Frontal cortex (tissue), 4 donors: ENCODE data around the gene STAB2. TPM values are rescaled to one million over a fixed set of nuclear protein-coding genes. Genes with fewer than 3 reads are reported as not detected.
A peak's percentile ranks its signal among the peaks of the same experiment; 100 is the strongest.

ENCODE experiments used
- DNase-seq, 2 donors: peaks; one replicate each; pipeline ENCODE4 v3.0.0; 2012; ENCODE audit warnings: low spot score in 2 of 2
- FAIRE-seq: peaks from 2 replicates; lab custom pipeline; 2012; peaks lifted over from hg19 to GRCh38; lab: Jason Lieb, UNC
- total RNA-seq: library from RNA; depleted of rRNA; stranded (reverse); fragments of >200 nt; gene quantifications from one replicate; pipeline ENCODE4 v1.2.3, GENCODE V29; 2014
- donor health status: control.
- donor health status: control.
- donor health status: control.

STAB2 gene
- total RNA-seq, 1 donor from 2014 or later, result not detected

DNA sequence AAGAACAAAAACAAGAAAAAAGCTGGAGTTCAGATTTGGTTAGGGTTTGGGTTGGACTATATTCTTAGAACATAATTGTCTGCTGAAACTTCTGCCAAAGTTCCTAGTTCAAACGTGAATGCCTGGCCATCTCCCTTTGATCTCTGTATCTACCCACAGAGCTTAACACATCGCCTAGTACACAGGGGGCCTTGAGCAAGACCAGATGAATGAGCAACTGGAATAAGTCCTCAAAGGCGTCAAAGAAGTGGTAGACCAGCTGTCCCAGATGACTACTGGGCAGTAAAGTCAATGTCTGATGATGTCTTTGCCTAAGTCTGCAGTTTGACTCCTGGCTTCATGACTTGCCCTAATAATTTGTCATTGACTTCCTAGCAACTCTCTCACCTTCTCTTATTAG is 13.9 kb upstream of the STAB2 start:
- no peak for DNase-seq
- no peak for FAIRE-seq

DNA sequence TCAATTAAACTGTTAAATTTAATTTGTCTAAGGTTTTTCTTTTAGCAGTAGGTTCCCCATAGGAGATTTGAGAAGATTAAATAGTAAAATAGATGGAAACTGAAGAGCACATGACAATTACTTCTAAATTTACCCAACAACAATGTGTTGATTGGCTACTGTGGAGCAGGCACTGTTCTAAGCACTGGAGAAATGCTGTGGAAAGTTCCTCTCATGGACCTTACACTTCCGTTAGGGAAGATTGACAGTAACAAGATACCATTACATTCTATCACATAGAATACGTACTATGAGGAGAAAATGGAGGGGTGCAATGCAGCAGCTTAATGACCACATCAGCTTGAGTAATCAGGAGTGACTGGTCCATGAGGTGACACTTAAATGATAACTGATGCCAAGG is 8.1 kb upstream of the STAB2 start:
- no peak for FAIRE-seq

DNA sequence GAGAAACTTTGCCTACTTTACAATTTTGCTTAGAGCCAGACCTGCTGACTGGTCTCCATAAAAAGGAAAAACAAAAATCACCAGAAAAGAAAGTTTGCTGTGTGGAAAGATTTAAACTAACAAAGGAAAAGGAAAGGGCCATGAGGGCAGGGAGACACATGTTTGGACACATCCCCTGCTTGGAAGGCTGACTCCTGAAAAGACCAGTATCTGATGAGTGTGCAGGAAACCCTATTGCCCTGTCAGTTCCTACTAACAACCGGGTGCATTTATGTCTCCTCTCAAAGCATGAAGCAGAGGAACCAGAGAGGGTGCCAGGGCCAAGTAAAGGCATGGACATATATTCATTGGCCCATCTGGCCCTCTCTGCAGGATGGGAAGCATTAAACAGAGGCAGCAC is 7.0 kb upstream of the STAB2 start:
- no peak for FAIRE-seq
- DNase-seq, result no peak

More for the DNA sequence above, 8.1 kb upstream of the STAB2 start:
- DNase-seq, result no peak

DNA sequence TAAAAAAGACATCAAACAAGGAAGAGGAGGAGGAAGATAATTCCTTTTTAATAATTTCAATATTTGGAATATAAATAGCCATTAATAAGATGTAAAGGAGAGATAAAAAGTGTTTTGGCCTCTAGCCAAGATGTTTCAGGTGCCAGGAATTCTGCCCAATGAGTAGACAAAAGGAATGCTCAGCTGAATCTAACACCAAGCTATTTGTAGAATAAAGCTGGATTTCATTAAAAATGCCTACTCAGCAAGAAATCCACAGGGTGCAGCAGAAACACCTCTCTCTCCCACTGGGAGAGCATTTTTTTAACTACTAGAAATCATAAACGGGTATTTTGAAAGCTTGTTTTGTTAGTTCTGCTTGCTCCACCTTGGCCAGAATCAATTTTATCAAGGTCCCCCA is 4.1 kb upstream of the STAB2 start:
- FAIRE-seq (no peak), DNase-seq (no peak)

DNA sequence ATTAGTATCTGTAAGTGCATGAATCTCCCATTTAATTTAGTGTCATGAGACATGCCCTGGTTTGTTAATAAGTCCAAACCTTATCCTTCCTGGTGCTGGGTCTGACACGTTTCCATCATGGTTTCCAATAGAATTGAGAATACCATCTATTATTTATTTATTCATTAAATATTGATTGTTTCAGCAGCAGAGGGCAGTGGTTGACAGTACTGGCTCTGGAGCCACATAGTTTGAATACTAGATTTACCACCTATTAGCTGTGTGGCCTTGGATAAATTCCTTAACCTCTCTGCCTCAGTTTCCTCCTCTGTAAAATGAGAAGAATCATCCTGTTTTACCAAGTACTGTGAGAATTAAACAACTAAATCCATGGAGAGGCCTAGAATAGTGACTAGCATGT is 941 bp upstream of the STAB2 start:
- no peak for FAIRE-seq
- no peak for DNase-seq

DNA sequence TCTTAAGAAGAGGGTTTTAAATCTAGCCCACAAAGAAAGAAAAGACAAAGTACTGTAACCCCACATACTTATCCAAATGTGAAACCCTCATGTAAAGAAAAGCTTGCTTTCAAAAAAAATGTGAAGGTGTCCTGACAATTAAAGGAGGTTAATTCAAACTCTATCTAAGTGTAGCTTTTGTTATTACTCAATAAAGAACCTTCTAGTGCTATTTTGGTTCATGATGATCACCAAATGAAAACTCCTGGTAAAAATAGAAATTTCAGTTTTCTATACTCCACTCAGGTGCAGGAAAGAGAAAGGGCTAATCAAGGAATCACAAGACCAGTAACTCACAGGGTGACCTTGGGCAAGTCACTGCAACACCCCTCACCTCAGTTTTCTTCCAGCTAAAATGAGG is 1.6 kb downstream of the STAB2 start:
- DNase-seq, result no peak
- FAIRE-seq, result no peak

DNA sequence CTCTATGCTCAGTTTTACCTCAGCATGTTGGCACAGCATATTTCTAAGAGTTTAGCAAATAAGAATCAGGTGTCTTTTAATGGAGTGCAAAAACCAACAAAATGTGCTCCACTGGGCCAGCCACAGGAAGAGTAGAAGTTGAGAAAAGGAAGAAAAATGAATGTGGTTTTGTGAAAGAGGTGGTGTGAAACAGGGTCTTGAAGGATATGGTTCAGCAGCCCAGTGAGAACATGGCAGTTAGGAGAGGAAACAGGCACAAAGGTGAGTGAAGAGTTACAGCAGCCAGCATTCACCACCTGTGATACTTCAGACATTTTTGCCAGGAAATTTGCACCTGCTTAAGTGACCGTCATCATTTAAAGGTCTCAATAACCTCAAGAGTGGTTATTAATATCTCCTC is 2.4 kb downstream of the STAB2 start:
- FAIRE-seq, result no peak
- DNase-seq, result no peak

DNA sequence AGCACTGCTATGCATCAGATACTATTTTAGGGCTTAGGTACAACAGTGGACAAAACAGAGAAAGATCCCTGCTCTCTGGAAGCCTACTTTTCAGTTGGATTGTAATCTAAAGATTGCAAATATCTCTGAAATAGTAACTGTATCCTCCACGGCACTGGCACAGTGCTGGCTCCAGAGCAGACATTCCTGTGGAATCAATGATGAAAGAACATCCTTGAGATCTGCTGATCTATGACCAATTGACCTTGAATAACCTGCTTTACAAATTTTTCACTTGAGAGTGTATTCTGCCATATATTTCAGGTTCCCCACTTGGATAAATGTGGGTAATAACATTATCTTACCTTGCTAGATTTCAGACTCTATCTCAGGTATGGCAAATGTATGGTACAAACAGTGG is 3.2 kb downstream of the STAB2 start:
- FAIRE-seq (no peak), DNase-seq (no peak)

DNA sequence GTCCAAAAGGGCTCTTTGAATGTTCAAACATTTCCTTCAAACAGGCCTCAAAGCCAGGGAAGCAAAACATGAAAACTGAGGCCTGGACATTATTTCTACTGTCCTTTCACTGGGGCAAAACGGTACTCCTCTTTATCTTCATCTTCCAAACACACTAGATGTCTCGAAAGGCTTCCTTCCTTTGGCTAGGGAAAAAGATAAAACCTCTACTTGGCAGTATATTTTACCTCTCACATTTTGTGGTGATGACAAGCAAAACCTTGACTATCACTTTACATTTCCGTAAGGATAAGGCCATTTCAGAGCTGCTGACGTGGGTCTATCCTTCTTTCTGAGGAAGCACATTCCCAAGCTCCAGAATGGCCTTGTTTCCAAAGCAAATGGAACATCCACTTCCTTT is 9.9 kb downstream of the STAB2 start:
- no peak for DNase-seq
- no peak for FAIRE-seq

DNA sequence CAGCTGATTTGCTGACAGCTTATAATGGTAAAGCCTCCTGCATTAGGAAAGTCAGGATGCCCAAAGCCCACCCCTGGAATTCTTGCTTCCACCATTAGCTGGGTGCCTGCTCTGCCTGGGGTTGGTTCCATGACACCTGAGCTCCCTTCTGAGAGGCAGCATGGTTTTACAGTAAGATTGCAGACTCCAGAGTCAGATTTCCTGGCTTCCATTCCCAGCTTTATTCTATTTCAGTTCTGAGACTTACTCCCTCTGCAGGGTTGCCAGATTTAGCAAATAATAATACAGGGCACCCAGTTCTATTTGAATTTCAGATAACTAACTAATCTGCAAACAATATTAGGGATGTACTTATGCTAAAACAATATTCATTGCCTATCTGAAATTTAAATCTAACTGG is 12.2 kb downstream of the STAB2 start:
- FAIRE-seq (no peak), DNase-seq (no peak)

DNA sequence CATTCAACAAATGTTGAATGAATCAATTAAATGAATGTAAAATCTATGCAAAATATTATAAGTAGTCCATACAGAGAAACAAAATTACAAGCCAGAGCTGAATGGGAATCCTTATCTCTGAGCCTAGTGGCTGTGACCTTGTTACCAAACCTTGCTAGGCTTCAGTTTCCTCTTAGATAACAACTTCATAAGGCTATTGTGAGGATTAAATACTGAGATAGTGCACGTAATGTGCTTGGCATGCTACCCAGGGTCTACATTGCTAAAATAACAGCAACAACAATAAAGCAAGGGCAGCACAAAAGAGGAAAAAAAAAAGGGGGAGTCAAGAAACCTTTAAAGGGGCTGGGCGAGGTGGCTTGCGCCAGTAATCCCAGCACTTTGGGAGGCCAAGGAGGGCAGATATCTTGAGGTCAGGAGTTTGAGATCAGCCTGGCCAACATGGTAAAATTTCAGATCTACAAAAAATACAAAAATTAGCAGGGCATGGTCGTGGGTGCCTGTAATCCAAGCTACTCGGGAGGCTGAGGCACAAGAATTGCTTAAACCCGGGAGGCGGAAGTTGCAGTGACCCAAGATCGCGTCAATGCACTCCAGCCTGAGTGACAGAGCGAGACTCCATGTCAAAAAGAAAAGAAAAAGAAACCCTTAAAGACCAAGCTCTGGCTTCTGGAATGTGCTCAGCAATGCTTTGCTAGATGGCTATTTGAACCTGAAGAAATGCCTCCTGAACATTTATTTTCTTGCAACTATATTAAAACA is 14.1 kb downstream of the STAB2 start:
- no peak for FAIRE-seq
- DNase-seq, result no peak

DNA sequence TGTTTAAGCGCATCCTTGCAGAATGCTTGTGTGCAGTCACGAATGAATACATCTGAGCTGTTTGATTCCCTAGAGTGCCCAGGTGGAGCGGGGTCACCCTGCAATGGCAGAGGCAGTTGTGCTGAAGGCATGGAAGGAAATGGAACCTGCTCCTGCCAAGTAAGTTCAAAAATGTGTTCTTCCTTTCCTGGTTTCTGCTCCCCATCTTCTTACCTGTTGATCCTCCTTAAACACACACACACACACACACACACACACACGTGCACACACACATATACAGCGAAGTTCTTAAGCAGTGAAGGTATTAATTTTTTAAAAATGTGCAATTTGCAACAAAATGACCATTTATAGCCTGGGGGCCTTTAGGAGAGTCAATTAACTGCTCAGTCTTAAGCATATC is 33.3 kb downstream of the STAB2 start:
- DNase-seq (no peak), FAIRE-seq (no peak)

DNA sequence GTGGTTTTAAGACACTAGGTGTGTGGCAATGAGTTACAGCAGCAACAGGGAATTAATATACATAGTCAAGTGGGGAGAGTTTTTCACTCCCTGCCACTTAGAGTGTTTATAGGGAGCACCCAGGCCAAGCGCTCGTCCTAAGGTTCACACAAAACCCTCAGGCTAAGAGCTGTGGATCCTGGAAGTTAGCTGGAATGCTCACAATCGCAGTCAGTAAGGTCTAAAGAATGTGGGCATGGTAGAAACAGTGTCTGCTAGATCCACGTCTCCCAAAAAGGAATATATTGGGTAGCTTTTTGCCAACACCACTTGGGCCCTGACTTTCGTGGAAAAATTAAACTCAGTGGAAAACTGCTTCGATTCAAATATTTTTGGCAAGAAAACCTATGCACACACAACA is 36.6 kb downstream of the STAB2 start:
- FAIRE-seq, result no peak

DNA sequence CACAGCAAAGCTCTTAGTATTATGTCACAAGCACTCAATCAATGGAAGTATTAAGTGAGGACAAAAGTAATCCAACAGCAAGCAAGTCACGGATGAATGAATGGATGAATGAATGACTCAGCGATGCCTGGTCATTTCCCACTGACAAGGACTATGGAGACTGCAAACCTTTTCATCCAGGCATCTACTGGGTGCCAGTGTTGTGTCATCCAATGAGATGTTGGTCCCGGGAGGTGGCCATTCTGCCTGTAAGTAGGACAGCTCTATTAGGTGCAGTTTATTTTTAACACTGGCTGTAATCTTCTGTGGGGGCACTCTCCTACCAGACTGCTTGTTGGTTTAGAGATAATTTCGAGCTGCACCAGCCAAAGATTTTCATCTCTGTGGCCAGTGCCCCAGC is 39.4 kb downstream of the STAB2 start:
- DNase-seq (peak in 1 of 2 donors; percentile 34), FAIRE-seq (no peak)

More for the DNA sequence above, 36.6 kb downstream of the STAB2 start:
- no peak for DNase-seq

DNA sequence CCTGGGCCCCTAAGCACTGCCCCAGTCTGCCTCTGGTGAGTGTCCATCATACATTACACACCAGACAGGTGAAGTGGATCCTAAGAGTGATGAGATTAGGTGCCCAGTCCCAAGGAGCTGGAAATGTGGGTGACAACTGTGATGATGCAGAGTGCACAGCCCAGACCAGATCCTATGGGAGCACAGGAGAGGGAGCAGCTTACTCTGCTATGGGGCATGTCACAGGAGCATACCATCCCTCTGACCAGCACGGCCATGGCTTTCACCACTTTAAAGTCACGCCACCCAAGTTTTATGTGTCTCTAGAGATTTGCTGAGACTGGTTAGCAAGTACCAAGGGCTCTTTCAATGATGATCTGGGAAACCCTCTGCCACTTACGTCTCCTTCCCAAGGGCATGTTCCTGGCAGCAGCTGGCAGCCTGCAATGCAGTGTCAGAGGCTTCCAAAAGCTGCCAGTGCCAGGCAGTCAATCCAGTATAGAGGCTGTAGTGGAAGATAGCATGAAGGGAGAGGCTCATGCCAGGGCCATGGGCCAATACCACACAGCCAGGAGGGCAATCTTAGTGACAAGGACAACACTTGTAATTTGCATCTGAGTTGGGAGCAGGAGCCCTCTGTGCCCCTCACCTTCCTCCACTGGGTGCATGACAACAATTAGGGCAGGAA is 40.2 kb downstream of the STAB2 start:
- FAIRE-seq (no peak), DNase-seq (no peak)

DNA sequence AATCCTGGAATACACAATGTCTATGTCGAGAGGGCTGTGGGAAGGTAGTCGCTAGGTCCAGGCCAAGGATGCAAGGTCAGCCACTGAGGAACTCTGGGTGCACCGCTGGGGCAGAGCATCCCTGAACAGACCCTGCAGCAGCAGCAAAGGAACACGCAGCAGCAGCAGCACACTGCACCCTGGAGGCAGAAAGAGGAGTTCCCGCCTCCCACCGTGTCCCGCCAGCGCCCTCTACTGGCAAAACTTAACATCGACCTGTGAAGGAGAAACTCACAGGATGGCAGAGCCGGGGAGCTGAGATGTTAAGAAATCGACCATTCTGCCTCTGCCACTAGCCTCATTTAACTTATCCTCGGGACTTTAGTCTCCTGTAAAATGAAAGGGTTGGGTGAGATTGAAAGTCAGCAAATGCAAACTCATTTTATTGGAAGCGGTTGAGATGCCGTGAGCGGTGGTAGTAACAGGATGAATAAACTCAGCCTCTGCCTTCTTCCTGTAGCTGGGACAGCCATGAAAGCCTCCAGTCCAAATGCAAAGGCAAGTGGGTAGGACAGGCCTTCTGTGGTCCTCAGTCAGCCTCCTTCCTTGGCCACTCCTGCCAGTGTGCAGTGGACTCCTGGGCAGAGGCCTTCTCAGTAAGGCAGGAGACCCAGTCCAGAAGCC is 45.6 kb downstream of the STAB2 start:
- DNase-seq (peak in 1 of 2 donors; percentile 8), FAIRE-seq (no peak)

DNA sequence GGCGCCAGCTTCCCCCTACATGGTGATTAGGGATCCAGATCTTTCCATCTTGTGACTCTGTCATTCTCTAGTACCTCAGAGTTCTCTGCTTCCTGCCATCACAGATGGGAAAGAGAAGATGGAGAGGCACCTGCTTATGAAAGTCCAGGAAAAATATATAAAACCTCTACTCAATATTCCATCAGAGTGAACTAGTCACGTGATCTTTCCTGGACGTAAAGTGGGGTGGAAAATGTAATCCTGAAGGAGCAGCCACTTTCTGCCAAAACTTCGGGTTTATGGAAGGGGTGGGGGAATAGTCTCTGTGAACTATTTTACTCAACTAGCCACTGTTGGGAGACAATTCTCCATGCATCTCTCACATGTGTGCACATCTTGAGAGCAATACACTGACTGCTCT is 47.7 kb downstream of the STAB2 start:
- DNase-seq, result no peak
- FAIRE-seq, result no peak

DNA sequence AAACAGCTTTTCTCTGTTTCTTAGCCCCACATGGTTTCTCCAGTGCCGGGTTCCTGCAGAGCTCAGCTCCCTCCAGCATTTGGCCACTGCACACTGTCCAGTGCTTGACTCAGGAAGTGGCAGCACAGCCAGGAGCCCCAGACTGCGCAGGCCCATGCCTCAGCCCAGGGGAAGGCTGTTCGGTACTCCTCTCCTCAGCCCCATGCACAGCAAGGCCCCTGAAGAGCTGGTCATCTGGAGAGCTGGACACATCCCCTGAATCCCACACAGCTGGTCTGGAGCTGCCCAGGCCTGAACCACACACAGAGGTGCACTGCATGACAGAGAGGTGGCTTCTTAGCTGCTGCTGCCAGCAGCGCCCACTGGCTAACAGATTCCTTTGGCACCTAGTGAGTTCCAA is 48.3 kb downstream of the STAB2 start:
- DNase-seq (no peak), FAIRE-seq (no peak)

DNA sequence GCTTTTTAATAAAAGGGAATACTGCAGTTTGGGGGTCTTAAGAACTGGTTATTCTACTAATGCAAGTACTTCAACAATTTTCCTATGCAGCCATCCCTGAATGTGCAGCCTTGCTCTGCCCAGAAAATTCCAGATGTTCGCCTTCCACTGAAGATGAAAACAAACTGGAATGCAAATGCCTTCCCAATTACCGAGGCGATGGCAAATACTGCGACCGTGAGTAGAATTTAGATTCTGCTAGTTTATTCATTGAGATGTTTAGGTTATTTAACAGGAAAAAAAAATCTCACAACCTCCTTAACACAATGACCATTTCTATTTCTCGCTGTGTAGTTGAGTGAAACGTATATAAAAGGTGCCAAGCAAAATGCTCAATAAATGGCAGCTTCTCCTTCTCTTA is 49.9 kb downstream of the STAB2 start:
- DNase-seq (no peak), FAIRE-seq (no peak)

DNA sequence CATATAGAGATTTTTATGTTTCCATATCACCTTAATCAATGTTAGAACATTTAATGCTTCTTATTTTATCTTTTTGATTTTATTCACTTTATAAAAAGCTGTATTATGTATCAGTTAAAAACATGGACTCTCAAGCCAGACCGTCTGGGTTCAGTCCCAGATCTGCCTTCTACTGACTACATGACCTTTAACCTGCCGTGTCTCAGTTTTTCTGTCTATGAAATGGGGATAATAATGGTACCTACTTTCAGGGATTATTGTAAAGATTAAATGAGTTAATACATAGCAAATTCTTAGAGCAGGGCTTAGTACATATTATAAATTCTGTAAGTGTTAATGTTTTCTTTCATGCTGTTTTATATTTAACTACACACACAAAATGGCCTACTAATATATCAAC is 50.4 kb downstream of the STAB2 start:
- DNase-seq (no peak), FAIRE-seq (no peak)

DNA sequence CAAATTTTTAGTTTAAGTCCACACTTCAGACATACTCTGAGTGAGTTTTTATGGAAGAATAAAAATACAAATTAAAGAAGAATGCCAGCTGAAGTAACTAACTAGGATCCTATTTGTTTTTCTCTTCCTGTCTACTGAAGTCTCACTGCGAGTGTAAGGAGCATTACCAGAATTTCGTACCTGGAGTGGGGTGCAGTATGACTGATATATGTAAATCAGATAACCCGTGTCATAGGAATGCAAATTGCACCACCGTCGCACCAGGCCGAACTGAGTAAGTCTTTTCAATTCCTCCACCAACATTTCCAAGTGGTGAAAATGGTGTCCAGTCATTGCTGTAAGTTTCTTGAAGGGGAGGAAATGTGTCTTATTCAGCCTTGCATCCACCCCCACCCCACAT is 52.9 kb downstream of the STAB2 start:
- no peak for FAIRE-seq

More for the DNA sequence above, 52.9 kb downstream of the STAB2 start:
- DNase-seq, result no peak
